Fibroblast of villous mesenchyme (primary cell): Measurements from ENCODE around the gene KHK. TPM values are rescaled to one million over a fixed set of nuclear protein-coding genes. Genes with fewer than 3 reads are reported as not detected.

Experiments used
- DNase-seq: peaks from one replicate; pipeline ENCODE4 v3.0.0-alpha.2; 2010; ENCODE audit warnings: low read depth
- H3K4me3 ChIP-seq: 2 replicates; pipeline ENCODE4 v1.5.1; 2011; ENCODE audit warnings: low read depth, mild to moderate bottlenecking, low read length
- total RNA-seq: library from RNA; depleted of rRNA; stranded (reverse); fragments of >200 nt; gene quantifications from 2 replicates; pipeline ENCODE4 v1.2.3, GENCODE V29; 2012
- TF ChIP-seq, protein P1 (sequence below): IDR thresholded peaks from 2 replicates; pipeline ENCODE4 v1.5.1; 2012; ENCODE audit warnings: low read depth, mild to moderate bottlenecking, low read length; ENCODE audit not compliant: insufficient read depth

The KHK gene
- total RNA-seq, 1 donor = 1.3 TPM

GRCh38 chr2:27051902-27052645 is 34.5 kb upstream of the KHK start:
- no peak for DNase-seq
- H3K4me3 ChIP-seq = peak overlapping the region; percentile 88
- TF ChIP-seq, protein P1, sequence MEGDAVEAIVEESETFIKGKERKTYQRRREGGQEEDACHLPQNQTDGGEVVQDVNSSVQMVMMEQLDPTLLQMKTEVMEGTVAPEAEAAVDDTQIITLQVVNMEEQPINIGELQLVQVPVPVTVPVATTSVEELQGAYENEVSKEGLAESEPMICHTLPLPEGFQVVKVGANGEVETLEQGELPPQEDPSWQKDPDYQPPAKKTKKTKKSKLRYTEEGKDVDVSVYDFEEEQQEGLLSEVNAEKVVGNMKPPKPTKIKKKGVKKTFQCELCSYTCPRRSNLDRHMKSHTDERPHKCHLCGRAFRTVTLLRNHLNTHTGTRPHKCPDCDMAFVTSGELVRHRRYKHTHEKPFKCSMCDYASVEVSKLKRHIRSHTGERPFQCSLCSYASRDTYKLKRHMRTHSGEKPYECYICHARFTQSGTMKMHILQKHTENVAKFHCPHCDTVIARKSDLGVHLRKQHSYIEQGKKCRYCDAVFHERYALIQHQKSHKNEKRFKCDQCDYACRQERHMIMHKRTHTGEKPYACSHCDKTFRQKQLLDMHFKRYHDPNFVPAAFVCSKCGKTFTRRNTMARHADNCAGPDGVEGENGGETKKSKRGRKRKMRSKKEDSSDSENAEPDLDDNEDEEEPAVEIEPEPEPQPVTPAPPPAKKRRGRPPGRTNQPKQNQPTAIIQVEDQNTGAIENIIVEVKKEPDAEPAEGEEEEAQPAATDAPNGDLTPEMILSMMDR = no peak

DNA sequence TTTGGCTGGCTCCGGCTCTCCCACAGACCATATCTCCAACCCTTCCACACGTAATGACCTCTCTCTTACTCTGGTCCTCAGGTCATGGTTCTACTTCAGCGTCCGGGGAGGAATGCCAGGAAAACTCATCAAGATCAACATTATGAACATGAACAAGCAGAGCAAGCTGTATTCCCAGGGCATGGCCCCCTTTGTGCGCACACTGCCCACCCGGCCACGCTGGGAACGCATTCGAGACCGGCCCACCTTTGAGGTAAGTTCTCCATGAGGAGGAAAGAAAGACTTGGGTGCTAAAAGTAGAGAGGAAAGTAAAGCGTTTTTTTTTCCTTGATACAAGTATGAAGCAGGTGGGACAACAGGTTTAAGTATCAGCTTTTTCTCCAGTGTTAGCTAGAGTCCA is 33.3 kb upstream of the KHK start:
- TF ChIP-seq, protein P1 = no peak
- no peak for DNase-seq
- no peak overlapping the region for H3K4me3 ChIP-seq

- TF ChIP-seq, protein P1 = no peak
- H3K4me3 ChIP-seq = no peak overlapping the region
Measured at GRCh38 chr2:27053776-27054175, 32.8 kb upstream of the KHK start.

DNA sequence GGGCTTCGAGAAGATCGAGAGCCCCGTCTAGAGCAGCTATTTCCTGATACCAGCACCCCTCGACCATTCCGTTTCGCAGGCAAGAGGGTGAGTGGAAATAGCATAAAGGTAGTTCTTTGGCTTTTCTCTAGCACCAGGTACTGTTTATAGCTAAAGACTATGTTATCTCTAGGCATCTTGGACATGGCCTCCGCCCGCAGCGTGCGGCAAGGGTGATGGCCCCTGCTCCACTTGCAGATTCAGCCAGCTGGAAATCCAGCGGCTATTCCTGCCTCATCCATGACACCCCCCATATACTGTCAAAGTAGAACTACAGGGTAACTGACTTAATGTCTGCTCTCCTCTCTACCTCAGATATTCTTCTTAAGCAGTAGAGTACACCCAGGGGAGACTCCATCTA is 31.9 kb upstream of the KHK start:
- no peak for DNase-seq
- TF ChIP-seq, protein P1 = no peak
- H3K4me3 ChIP-seq = no peak overlapping the region

More at GRCh38 chr2:27053776-27054175, 32.8 kb upstream of the KHK start:
- no peak for DNase-seq

GRCh38 chr2:27057184-27057583 is 29.4 kb upstream of the KHK start:
- no peak overlapping the region for H3K4me3 ChIP-seq
- DNase-seq = no peak
- TF ChIP-seq, protein P1 = no peak

- no peak overlapping the region for H3K4me3 ChIP-seq
- no peak for DNase-seq
- TF ChIP-seq, protein P1 = no peak
Measured at GRCh38 chr2:27058210-27058609, 28.4 kb upstream of the KHK start.

DNA sequence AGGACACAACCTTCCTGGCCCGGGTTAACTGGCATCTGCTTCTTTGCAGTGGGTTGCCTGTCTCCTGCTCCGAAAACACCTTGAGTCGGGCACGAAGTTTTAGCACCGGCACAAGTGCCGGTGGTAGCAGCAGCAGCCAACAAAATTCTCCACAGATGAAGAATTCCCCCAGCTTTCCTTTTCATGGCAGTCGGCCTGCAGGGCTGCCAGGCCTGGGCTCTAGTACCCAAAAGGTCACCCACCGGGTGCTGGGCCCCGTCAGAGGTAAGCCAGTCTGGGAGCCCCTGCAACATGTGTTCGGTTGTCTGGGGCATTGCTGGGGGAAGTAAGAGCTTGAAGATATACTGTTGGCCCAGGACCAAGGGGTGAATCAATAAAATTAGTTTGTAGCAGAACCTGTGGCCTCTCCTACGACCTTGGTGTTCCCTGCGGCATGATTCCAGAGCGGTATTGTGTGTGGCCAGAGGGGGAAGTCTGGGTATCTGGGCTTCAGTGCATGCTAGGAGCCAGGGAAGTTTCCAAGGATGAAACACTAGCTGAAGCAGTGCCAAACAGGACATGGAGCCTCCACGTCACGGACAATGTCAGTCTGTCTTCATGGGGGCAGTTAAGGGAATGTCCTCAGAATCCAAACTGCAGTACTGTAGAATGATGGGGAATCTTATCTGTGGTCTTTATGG is 27.3 kb upstream of the KHK start:
- DNase-seq = no peak
- H3K4me3 ChIP-seq = no peak overlapping the region
- TF ChIP-seq, protein P1 = no peak
